Ectodermal cell (in vitro differentiated cells): ENCODE data around the gene LRRN2.

Experiments
- H3K27ac ChIP-seq: 2 replicates; pipeline ENCODE4 v1.7.0; 2013; ENCODE audit warnings: mild to moderate bottlenecking, low read depth, low read length; ENCODE audit not compliant: insufficient read depth, poor library complexity, severe bottlenecking
- H3K27me3 ChIP-seq: 2 replicates; pipeline ENCODE4 v1.7.0; 2013; ENCODE audit warnings: mild to moderate bottlenecking, low read length; ENCODE audit not compliant: insufficient read depth, control insufficient read depth, poor library complexity, severe bottlenecking
- H3K36me3 ChIP-seq: one replicate; pipeline ENCODE4 v1.7.0; 2013; ENCODE audit warnings: low read length; ENCODE audit not compliant: control insufficient read depth, insufficient read depth
- H3K4me1 ChIP-seq: one replicate; pipeline ENCODE4 v1.7.0; 2013; ENCODE audit warnings: low read length; ENCODE audit not compliant: control insufficient read depth, insufficient read depth
- H3K4me3 ChIP-seq: 2 replicates; pipeline ENCODE4 v1.7.0; 2013; ENCODE audit warnings: low read depth, low read length, control low read depth; ENCODE audit not compliant: insufficient read depth
- H3K9me3 ChIP-seq: 2 replicates; pipeline ENCODE4 v1.7.0; 2013; ENCODE audit warnings: mild to moderate bottlenecking, low read length, moderate library complexity; ENCODE audit not compliant: control insufficient read depth
- WGBS, 2 experiments: methylation state at CpG; one replicate each; pipeline ENCODE4 v1.1.7; 2013; ENCODE audit warnings: missing lambda C conversion rate in 2 of 2; 5-methylcytosine and 5-hydroxymethylcytosine counted together

The LRRN2 gene

GRCh38 chr1:204662530-204662929 lies 23.0 kb downstream of the LRRN2 start:
- H3K27me3 ChIP-seq: no peaks in the 10 kb centered on the region
- no peaks in the 10 kb centered on the region for H3K9me3 ChIP-seq
- no peak overlapping the region for H3K4me3 ChIP-seq
- no peak overlapping the region for H3K27ac ChIP-seq
- H3K4me1 ChIP-seq: peaks cover 7% of the 10 kb centered on the region
- no peaks in the 10 kb centered on the region for H3K36me3 ChIP-seq

GRCh38 chr1:204660509-204660908 lies 25.0 kb downstream of the LRRN2 start:
- H3K27me3 ChIP-seq: no peaks in the 10 kb centered on the region
- no peaks in the 10 kb centered on the region for H3K36me3 ChIP-seq
- H3K27ac ChIP-seq: no peak overlapping the region
- H3K4me1 ChIP-seq: peaks cover 7% of the 10 kb centered on the region
- 66 to 78% methylated on average over 3 of the region's 3 CpGs for WGBS, 2 experiments
- no peak overlapping the region for H3K4me3 ChIP-seq
- H3K9me3 ChIP-seq: no peaks in the 10 kb centered on the region

DNA sequence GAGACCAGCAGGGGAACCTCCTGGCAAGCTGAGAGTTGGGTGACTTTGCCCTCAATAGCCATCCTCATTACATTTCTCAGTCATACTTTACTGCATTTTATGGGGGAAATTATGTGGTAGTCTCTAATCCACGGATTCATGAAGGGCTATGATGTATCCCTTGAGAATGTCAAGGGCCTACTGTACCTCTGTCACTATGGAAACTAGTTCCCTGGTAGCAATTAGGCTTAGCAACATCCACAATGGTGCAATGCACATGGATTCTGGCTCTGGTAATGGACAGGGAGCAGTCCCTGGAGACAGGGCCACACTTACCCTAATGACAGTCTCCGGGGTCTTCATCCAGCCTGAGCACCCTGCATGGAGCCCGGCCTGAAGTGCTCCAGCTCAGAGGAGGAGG lies 26.5 kb downstream of the LRRN2 start:
- Histone ChIP-seq H3K27ac (no peak overlapping the region), H3K27me3 (no peaks in the 10 kb centered on the region), H3K36me3 (no peaks in the 10 kb centered on the region), H3K4me1 (no peaks in the 10 kb centered on the region), H3K9me3 (no peaks in the 10 kb centered on the region), H3K4me3 (no peak overlapping the region)
- 89 to 96% methylated on average over 3 of the region's 3 CpGs for WGBS, 2 experiments

GRCh38 chr1:204658295-204658694 lies 27.2 kb downstream of the LRRN2 start:
- Histone ChIP-seq H3K4me1 (no peaks in the 10 kb centered on the region), H3K27ac (no peak overlapping the region), H3K9me3 (no peaks in the 10 kb centered on the region), H3K4me3 (no peak overlapping the region), H3K27me3 (no peaks in the 10 kb centered on the region), H3K36me3 (no peaks in the 10 kb centered on the region)
- WGBS, 2 experiments: 92 to 93% methylated on average over 1 of the region's 1 CpG

DNA sequence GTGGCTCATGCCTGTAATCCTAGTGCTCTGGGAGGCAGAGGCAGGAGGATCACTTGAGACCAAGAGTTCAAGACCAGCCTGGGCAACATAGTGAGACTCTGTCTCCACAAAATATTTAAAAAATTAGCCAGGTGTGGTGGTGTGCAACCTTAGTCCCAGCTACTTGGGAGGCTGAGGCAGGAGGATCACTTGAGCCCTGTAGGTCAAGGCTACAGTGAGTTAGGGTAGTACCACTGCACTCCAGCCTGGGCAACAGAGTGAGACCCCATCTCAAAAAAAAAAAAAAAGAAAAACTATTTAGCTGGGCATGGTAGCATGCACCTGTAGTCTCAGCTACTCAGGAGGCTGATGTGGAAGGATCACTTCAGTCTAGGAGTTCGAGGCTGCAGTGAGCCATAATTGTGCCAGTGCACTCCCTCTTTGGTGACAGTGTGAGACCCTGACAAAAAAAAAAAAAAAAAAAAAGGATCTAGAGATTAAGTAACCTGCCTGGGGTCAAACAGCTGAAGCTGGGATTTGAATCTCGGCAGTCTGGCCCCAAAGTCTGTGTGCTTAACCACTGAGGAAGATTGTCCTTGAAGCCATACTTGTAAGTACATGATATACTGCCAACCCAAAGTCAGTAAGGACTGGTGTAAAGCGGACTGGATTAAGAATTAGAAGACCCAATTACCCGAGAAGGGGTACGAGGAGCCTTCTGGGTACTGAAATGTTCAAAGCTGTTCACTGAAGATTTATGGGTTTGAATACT lies 31.8 kb downstream of the LRRN2 start:
- H3K4me1 ChIP-seq: peaks cover 15% of the 10 kb centered on the region
- H3K27me3 ChIP-seq: peaks cover 7% of the 10 kb centered on the region
- 87% methylated on average over 5 of the region's 5 CpGs for WGBS, 2 experiments
- H3K27ac ChIP-seq: no peak overlapping the region
- H3K4me3 ChIP-seq: no peak overlapping the region
- H3K9me3 ChIP-seq: no peaks in the 10 kb centered on the region
- H3K36me3 ChIP-seq: no peaks in the 10 kb centered on the region

DNA sequence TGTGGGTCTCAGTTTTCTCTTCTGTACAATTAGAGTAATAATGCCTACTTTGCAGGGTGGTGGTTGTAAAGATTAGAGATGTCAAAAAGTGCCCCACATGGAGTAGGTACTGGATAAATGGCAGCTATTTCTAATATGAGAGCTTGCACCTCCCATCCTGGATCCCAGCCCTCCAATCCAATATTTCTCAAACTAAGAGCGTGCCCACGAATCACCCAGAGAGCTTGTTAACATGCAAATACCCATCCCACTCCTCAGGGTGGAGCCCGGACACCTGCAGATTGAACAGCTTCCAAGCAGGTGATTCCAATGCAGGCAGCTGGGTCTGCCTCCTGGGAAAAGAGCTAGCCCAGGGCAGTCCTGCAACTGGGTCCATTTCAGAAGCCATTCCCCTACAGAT lies 33.0 kb downstream of the LRRN2 start:
- no peak overlapping the region for H3K27ac ChIP-seq
- H3K36me3 ChIP-seq: no peaks in the 10 kb centered on the region
- no peaks in the 10 kb centered on the region for H3K9me3 ChIP-seq
- H3K4me3 ChIP-seq: no peak overlapping the region
- peaks cover 7% of the 10 kb centered on the region for H3K27me3 ChIP-seq
- H3K4me1 ChIP-seq: peaks cover 15% of the 10 kb centered on the region
- 1 to 2% methylated on average over 3 of the region's 3 CpGs for WGBS, 2 experiments

DNA sequence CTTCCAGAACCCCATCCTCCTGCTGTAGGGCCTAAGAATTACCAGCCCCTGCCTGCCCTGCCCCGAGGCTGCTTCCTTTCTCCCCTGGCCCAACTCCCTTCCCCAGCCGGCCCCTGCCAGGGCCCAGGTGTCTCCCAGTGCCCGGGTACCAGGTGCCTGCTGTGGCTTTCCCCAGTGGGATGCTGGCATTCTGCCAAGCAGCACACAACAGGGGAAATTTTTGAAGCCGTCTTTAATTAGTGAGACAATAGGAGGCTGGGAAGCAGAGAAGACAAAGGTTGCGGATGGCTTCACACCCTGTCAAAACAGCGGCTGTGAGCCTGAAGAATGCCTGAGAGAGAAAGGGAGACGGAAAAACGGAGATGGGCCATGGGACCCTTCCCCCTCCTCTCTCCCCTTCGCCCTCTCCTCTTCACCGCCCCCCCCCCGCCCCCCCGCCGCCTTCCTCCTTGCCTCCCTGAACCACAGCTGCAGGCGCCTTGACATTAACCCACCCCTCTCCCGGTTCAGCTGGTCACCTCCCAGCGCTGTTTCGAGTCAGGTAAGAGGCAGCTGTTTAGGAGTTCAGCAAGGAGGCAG lies 33.6 kb downstream of the LRRN2 start:
- peaks cover 7% of the 10 kb centered on the region for H3K27me3 ChIP-seq
- no peak overlapping the region for H3K4me3 ChIP-seq
- no peaks in the 10 kb centered on the region for H3K9me3 ChIP-seq
- H3K36me3 ChIP-seq: no peaks in the 10 kb centered on the region
- 4 to 5% methylated on average over 11 to 12 of the region's 17 CpGs for WGBS, 2 experiments
- H3K27ac ChIP-seq: no peak overlapping the region
- H3K4me1 ChIP-seq: peaks cover 18% of the 10 kb centered on the region

DNA sequence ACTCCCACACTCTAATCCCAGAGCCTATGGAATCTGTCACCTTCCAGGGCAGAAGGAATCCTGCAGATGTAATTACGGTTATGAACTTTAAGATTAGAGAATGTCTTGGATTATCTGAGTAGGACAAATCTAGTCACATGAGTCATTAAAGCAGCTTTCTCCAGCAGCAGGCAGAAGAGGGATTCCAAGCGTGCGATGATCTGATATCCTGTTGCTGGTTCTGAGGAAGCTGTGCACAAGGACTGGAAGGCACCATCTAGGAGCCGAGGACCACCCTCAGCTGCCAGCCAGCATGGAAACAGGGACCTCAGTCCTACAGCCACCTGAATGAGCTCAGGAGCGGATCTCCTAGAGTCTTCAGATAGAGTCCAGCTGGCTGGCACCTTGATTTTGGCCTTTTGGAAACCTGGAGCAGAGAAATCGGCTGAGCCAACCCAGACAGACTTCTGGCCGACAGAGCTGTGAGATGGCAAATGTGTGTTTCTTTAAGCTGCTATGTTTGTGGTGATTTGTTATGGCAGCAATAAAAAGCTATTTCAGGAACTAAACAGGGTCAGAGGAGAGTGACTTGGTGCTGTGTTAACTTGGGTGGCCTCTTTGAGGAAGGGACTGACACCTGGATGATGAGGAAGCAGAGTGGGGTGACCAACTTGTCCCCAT lies 34.5 kb downstream of the LRRN2 start:
- Histone ChIP-seq H3K27ac (no peak overlapping the region), H3K4me3 (no peak overlapping the region), H3K36me3 (no peaks in the 10 kb centered on the region), H3K9me3 (no peaks in the 10 kb centered on the region), H3K4me1 (peaks cover 18% of the 10 kb centered on the region), H3K27me3 (peaks cover 7% of the 10 kb centered on the region)
- WGBS, 2 experiments: 87% methylated on average over 7 of the region's 7 CpGs

DNA sequence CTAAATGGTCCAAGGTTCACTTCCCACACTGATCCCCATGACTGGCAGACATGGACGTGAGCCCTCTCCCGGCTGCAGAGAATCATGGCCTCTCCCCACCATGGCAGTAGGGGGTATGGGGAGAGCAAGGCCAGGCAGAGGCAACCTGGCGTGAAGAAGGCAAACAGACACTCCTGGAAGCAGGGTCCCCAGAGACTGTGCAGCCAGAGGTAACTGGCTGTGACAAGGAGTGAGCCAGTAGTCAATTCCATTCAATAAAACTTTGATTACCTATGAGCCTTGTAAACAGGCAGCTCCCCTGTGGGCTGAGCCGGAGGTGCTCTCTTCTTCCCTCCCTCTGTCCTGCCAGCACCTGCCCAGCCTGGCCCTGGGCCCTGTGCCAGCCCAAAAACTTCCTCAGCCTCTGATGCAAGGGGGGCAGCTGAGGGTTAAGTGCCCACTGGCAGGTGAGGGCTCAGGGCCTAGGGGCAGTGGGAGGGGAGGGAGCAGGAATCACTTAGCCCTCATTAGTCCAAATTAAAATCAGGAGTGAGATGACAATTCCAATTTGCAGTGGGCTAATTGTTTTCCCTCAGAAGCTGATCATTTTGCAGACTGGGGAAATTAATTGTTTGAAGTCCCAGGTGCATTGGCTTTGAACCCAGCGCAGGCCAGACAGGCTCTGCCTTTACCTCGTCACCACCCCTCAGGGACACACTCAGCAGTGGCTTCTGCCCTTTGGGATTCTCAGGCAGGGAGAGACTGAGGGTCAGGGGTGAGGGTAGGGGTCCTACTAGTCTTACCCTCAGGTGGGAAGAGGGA lies 35.6 kb downstream of the LRRN2 start:
- WGBS, 2 experiments: 83 to 89% methylated on average over 6 of the region's 6 CpGs
- H3K4me3 ChIP-seq: no peak overlapping the region
- peaks cover 18% of the 10 kb centered on the region for H3K4me1 ChIP-seq
- peaks cover 7% of the 10 kb centered on the region for H3K27me3 ChIP-seq
- no peaks in the 10 kb centered on the region for H3K9me3 ChIP-seq
- H3K27ac ChIP-seq: no peak overlapping the region
- H3K36me3 ChIP-seq: no peaks in the 10 kb centered on the region

DNA sequence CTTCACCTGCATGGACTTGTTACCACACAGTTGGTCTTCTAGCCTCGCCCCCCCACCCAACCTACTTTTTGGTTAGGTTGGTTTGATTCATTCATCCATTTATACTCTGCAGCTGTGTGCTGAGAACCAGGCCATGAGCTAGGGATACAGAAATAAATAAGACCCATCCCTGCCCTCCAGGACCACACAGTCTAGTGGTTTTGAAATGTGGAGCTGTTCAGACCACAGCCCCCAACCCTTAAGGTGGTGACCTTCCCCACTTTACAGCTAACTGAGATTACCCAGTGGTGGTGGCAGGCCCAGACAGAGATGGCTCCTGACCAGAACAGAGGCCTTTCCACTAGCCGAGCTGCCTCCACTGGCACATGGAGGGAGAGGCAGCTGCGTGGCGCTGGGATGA lies 37.0 kb downstream of the LRRN2 start:
- no peaks in the 10 kb centered on the region for H3K9me3 ChIP-seq
- peaks cover 18% of the 10 kb centered on the region for H3K4me1 ChIP-seq
- peaks cover 7% of the 10 kb centered on the region for H3K27me3 ChIP-seq
- H3K4me3 ChIP-seq: no peak overlapping the region
- no peak overlapping the region for H3K27ac ChIP-seq
- WGBS, 2 experiments: 95 to 96% methylated on average over 4 of the region's 4 CpGs
- no peaks in the 10 kb centered on the region for H3K36me3 ChIP-seq
